ENCODE data around the gene MED23. TPM values are rescaled to one million over a fixed set of nuclear protein-coding genes. Genes with fewer than 3 reads are reported as not detected.

Gene MED23
- total RNA-seq, 6 experiments from 2014 or later, result 8.8 to 13.8 (median 11.0) TPM

- no peak overlapping the region for H3K27ac ChIP-seq
- no peak for DNase-seq
- H3K36me3 ChIP-seq, result peaks cover 0 to 86% (median 33%) of the 10 kb centered on the region in 4 donors
- no peak overlapping the region for H3K4me3 ChIP-seq
- H3K4me1 ChIP-seq, result no peaks in the 10 kb centered on the region
- 84% methylated on average over 3 of the region's 3 CpGs for WGBS (ENCODE audit: insufficient coverage, low coverage, low lambda C conversion rate, missing lambda C conversion rate)
- no peak for TF ChIP-seq POLR2A (IDR thresholded peaks at IDR 0.05)
- TF ChIP-seq, protein P1, sequence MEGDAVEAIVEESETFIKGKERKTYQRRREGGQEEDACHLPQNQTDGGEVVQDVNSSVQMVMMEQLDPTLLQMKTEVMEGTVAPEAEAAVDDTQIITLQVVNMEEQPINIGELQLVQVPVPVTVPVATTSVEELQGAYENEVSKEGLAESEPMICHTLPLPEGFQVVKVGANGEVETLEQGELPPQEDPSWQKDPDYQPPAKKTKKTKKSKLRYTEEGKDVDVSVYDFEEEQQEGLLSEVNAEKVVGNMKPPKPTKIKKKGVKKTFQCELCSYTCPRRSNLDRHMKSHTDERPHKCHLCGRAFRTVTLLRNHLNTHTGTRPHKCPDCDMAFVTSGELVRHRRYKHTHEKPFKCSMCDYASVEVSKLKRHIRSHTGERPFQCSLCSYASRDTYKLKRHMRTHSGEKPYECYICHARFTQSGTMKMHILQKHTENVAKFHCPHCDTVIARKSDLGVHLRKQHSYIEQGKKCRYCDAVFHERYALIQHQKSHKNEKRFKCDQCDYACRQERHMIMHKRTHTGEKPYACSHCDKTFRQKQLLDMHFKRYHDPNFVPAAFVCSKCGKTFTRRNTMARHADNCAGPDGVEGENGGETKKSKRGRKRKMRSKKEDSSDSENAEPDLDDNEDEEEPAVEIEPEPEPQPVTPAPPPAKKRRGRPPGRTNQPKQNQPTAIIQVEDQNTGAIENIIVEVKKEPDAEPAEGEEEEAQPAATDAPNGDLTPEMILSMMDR (IDR thresholded peaks at IDR 0.05), result peak; percentile 46 to 55 (median 51)
- peak; percentile 71 to 74 (median 74) for ATAC-seq
- intact Hi-C loops (cut with DNase I), result no loop called here
- H3K27me3 ChIP-seq, result no peaks in the 10 kb centered on the region
- H3K9me3 ChIP-seq, result no peaks in the 10 kb centered on the region
Observed at GRCh38 chr6:131597446-131597845, 30.6 kb downstream of the MED23 start.

- TF ChIP-seq POLR2A (IDR thresholded peaks at IDR 0.05), result no peak
- intact Hi-C loops (cut with DNase I), result no loop called here
- Histone ChIP-seq H3K27ac (no peak overlapping the region), H3K27me3 (no peaks in the 10 kb centered on the region), H3K9me3 (no peaks in the 10 kb centered on the region), H3K36me3 (peaks cover 0 to 87% (median 23%) of the 10 kb centered on the region in 4 donors), H3K4me1 (no peaks in the 10 kb centered on the region), H3K4me3 (no peak overlapping the region)
- peak; percentile 58 to 87 (median 86) for ATAC-seq
- no peak for DNase-seq
- WGBS (ENCODE audit: insufficient coverage, low coverage, low lambda C conversion rate, missing lambda C conversion rate), result 34% methylated on average over 11 of the region's 11 CpGs
Observed at GRCh38 chr6:131594074-131594473, 34.0 kb downstream of the MED23 start.

DNA sequence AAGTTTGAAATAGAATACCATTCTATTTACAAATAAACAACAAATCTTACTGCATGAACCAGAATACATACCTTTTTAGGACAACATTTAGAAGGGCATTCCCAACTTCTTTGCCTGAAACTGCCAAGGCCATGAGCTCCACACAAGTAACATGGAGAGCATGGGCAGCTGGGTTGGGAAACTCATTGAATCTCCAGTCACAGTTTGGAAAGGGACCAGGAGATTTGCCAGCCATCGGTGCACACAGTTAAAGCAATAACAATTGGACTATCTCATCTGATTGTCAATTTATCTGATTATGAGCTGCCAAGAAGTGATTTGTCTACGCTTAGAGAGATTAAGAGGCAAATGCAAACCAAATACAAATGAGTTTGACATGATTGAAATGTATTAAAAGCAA is 35.1 kb downstream of the MED23 start:
- ATAC-seq (no peak), DNase-seq (no peak)
- Histone ChIP-seq H3K4me3 (no peak overlapping the region), H3K9me3 (no peaks in the 10 kb centered on the region), H3K27ac (no peak overlapping the region), H3K36me3 (peaks cover 0 to 80% (median 20%) of the 10 kb centered on the region in 4 donors), H3K27me3 (no peaks in the 10 kb centered on the region), H3K4me1 (no peaks in the 10 kb centered on the region)
- WGBS (ENCODE audit: insufficient coverage, low coverage, low lambda C conversion rate, missing lambda C conversion rate), result 66% methylated on average over 2 of the region's 2 CpGs
- no peak for TF ChIP-seq POLR2A (IDR thresholded peaks at IDR 0.05)
- TF ChIP-seq, protein P1 (IDR thresholded peaks at IDR 0.05), result no peak
- intact Hi-C loops (cut with DNase I), result no loop called here

GRCh38 chr6:131588643-131589042 is 39.4 kb downstream of the MED23 start:
- DNase-seq (no peak), ATAC-seq (no peak)
- 54% methylated on average over 2 of the region's 2 CpGs for WGBS (ENCODE audit: insufficient coverage, low coverage, low lambda C conversion rate, missing lambda C conversion rate)
- intact Hi-C loops (cut with DNase I), result no loop called here
- TF ChIP-seq, protein P1 (IDR thresholded peaks at IDR 0.05), result no peak
- no peak for TF ChIP-seq POLR2A (IDR thresholded peaks at IDR 0.05)
- Histone ChIP-seq H3K4me3 (no peak overlapping the region), H3K4me1 (no peaks in the 10 kb centered on the region), H3K36me3 (peaks cover 0 to 72% (median 13%) of the 10 kb centered on the region in 4 donors), H3K27ac (no peak overlapping the region), H3K9me3 (no peaks in the 10 kb centered on the region), H3K27me3 (no peaks in the 10 kb centered on the region)

DNA sequence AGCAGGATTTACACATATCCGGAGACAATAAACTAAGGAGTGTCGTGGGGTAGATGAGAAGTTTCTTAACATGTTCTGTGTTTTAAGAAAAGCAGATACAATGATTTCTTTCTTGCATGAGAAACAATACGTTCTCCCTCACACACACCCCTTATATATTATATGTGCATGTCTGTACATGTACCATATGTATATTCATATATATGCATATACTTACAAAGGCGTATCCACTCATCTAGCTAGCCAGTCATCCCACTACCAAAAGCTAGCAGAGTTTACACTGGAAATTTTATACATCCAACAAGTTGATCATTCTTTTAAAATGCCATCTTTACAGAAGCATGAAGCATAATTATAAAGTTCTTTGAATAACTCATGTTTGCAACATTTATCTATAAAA is 40.1 kb downstream of the MED23 start:
- no peak for ATAC-seq
- H3K9me3 ChIP-seq, result no peaks in the 10 kb centered on the region
- no peaks in the 10 kb centered on the region for H3K27me3 ChIP-seq
- H3K36me3 ChIP-seq, result peaks cover 2 to 74% (median 17%) of the 10 kb centered on the region in 4 donors
- H3K4me1 ChIP-seq, result no peaks in the 10 kb centered on the region
- no peak overlapping the region for H3K27ac ChIP-seq
- WGBS (ENCODE audit: insufficient coverage, low coverage, low lambda C conversion rate, missing lambda C conversion rate), result 91% methylated on average over 4 of the region's 4 CpGs
- H3K4me3 ChIP-seq, result no peak overlapping the region
- no peak for DNase-seq
- intact Hi-C loops (cut with DNase I), result no loop called here
- TF ChIP-seq POLR2A (IDR thresholded peaks at IDR 0.05), result no peak
- TF ChIP-seq, protein P1 (IDR thresholded peaks at IDR 0.05), result no peak
